Right ventricle myocardium inferior (tissue), 1 donor: ENCODE data around the gene IL5RA. TPM values are rescaled to one million over a fixed set of nuclear protein-coding genes. Genes with fewer than 3 reads are reported as not detected.

Experiments used
- ATAC-seq: fragments of 200-7000 bp; cut with Tn5 transposase; one replicate; pipeline ENCODE4 v1.9.1; 2020; ENCODE audit warnings: mild to moderate bottlenecking, moderate library complexity
- DNase-seq: peaks from one replicate; pipeline ENCODE4 v3.0.0; 2021; ENCODE audit errors: missing footprints
- intact Hi-C: fragments of 100-400 bp; cut with DNase I; formaldehyde crosslinking; loops from one replicate; pipeline ENCODE4 v1.11.0; 2022
- total RNA-seq: library from RNA; stranded (reverse); fragmentation: NEBNext Ultra II Directional; extraction: Animal tissue kit (Norgen Biotek cat#: 25700); gene quantifications from one replicate; pipeline ENCODE4 v1.2.1, GENCODE V29; 2021
- donor health status: DM: no; HTN: yes; CAD: no; lungs with severe emphysema.

Gene IL5RA
- total RNA-seq, 1 donor from 2014 or later: 0.65 TPM

- DNase-seq: no peak
- intact Hi-C loops: no loop called here
- no peak for ATAC-seq
Observed at GRCh38 chr3:3110749-3111361, 681 bp upstream of the IL5RA start.

GRCh38 chr3:3109407-3110298, 521 bp downstream of the IL5RA start:
- ATAC-seq (peak; percentile 5), DNase-seq (no peak)
- intact Hi-C loops: no loop called here

GRCh38 chr3:3107858-3108257, 2.3 kb downstream of the IL5RA start:
- ATAC-seq: no peak

DNA sequence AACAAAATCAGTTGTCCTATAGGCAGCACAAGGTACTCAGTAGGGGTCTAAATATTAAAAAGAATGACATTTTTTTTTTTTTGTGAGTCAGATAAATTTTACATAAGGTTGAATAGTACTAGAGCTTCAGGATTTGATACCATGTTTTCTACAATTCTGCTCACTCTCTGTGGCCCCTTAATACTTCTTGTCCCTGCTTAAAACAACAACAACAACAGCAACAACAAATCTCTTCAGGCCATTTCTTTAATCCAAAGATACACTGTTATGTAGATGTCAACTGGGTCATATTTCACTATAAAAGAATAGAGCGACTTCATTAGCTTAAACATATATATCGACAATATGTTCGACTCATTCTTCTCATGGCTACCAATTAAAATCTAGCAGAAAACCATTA, 3.0 kb downstream of the IL5RA start:
- ATAC-seq: no peak

More at GRCh38 chr3:3107858-3108257, 2.3 kb downstream of the IL5RA start:
- DNase-seq: no peak
- intact Hi-C loops: no loop called here

GRCh38 chr3:3105815-3106214, 4.4 kb downstream of the IL5RA start:
- ATAC-seq (no peak), DNase-seq (no peak)
- intact Hi-C loops: no loop called here

More for the DNA sequence above, 3.0 kb downstream of the IL5RA start:
- intact Hi-C loops: no loop called here
- DNase-seq: no peak

GRCh38 chr3:3105246-3105645, 4.9 kb downstream of the IL5RA start:
- DNase-seq (no peak), ATAC-seq (no peak)
- intact Hi-C loops: no loop called here

DNA sequence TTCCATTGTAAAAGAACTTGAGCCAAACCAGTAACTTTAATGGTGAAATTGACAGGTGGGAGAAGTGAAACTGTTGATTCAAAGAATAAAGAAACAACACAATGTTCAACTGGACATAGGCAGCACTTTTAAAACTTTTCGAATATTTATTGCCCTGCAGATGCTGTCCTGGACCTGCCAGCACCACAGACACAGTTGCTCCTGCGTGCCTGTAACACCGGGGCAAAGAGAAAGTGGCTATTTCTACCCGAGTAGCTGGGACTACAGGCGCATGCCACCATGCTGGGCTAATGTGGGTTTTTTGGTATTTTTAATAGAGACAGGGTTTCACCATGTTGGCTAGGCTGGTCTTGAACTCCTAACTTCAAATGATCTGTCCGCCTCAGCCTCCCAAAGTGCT, 7.4 kb downstream of the IL5RA start:
- intact Hi-C loops: no loop called here
- ATAC-seq (no peak), DNase-seq (no peak)

DNA sequence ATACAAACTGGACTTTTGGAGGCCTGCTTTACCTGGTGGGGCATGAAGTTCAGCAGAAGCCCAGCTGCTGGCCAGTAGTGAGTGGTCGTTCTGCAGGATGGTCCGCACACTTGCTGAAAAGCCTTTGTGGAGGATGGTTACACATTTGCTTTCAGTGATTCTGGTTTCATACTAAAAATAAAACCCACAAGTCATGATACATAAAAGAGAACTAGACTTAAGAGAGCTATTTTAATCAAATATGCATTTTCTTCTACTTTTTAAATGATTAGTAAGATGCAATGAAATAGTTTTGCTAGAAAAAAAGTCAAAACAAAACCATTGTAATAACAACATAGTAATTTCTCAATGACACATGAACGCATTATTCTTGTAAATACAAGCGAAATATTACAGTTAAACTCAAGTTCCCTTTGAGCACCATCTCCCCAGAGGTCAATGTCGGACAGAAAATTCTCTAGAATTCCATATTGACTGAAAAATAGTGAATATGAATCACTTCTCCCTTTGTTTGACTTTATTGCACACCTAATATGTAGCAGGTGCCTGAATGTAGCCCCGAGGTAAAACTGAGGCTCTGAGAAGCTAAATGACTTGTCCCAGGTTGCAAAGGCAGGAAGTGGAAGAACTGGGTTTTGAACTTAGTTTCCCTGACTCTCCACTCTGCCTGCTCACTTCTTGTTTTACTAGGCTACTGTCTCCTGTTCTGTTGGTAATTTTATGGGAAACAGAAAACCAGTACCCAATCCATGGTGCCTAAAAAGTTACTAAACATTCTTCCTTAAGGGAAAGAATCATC, 8.3 kb downstream of the IL5RA start:
- ATAC-seq: no peak
- no peak for DNase-seq
- intact Hi-C loops: no loop called here

GRCh38 chr3:3097958-3098357, 12.2 kb downstream of the IL5RA start:
- ATAC-seq: no peak
- intact Hi-C loops: no loop called here
- no peak for DNase-seq

DNA sequence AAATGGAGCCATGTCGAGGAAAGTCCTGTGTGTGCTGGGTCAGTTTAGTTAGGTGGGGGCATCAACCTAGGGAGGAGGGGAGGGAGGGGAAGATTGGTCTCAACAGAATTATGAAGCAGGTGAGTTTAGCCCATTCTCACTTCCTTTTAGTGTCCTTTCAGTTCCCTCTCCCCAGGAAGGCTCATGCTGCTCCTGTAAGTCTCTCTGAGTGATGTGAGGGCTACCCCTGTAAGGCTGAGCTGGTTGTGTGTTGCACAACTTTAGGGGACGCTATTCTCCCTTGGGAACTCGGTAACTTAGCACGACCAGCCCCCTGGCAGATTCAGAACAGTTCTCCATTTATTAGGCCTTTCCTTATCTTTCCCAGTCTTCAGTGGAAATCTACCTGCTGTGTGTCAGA, 21.2 kb downstream of the IL5RA start:
- DNase-seq: no peak
- intact Hi-C loops: no loop called here
- no peak for ATAC-seq

DNA sequence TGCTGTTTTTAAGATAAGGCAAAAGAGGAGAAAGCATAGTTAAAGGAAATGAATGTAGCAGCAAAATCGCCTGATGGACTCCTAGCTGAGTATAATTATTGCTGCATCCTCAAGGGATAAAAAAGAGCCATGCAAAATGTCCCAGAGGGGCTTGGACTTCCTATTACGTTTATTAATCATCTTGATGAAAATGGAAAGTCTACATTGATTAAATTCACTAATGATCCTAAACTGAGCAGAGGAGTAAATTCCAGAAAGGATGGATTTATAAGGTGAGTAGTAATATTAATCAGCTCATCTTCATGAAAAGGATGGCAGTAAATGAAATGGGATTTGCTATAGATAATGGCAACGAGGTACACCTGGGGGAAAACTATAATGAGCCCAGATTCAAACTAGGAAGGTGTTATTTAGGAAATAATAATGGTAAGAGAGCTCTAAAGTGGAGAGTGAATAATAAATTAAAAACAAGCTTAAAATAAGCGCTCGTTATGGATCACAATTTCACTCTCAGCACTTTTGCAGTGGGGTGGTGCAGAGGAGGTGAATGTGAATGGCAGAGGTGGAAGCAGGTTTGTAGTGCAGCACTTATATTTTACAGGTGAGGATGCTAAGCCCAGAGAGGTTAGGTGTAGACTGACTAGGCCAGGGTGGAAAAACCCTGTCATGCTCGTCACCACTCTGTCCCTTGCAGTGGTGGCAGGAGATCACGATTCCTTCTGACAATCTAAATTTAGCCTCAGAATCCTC, 22.3 kb downstream of the IL5RA start:
- ATAC-seq (no peak), DNase-seq (no peak)
- intact Hi-C loops: no loop called here

DNA sequence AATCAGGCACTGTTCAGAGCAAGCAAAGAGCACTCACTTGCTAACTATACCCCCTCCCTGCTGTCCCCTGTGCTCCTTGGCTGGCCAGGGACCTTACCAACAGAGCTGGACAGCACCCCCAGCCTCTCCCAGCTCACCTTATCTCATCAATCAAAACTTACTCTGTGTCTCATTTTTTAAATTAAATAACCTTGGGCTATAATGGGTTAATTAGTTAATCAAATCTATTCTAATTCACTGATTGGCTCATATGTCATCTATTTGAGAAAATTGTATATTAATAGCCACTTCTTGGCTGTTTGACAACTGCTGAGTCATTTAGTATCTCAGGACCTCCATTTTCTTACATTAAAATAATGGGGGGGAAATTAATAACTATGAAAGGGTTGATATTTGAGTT, 22.9 kb downstream of the IL5RA start:
- DNase-seq: no peak
- intact Hi-C loops: no loop called here
- ATAC-seq: no peak

GRCh38 chr3:3086239-3086638, 23.9 kb downstream of the IL5RA start:
- ATAC-seq (no peak), DNase-seq (no peak)
- intact Hi-C loops: no loop called here

DNA sequence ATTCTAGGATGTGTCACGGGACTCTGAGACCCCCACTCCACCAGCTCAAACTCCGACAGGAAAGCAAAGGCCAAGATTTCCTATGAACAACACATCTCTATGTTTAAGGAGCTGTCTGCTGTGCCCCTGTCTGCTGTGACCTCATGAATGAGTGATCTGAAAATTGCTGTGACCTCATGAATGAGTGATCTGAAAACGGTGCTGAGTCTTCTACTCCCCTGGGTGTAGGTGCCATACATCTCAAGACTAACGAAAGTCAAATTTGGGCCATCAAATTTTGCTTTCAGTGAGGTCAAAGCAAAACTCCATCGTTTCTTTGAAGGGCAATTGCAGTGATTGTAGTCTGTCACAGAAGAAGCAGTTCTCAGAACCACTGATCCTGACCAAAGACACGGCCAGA, 24.4 kb downstream of the IL5RA start:
- DNase-seq (no peak), ATAC-seq (no peak)
- intact Hi-C loops: no loop called here

GRCh38 chr3:3084890-3085289, 25.3 kb downstream of the IL5RA start:
- ATAC-seq (no peak), DNase-seq (no peak)
- intact Hi-C loops: no loop called here

- intact Hi-C loops: no loop called here
- no peak for ATAC-seq
- DNase-seq: no peak
Observed at GRCh38 chr3:3082234-3082924, 27.8 kb downstream of the IL5RA start.

DNA sequence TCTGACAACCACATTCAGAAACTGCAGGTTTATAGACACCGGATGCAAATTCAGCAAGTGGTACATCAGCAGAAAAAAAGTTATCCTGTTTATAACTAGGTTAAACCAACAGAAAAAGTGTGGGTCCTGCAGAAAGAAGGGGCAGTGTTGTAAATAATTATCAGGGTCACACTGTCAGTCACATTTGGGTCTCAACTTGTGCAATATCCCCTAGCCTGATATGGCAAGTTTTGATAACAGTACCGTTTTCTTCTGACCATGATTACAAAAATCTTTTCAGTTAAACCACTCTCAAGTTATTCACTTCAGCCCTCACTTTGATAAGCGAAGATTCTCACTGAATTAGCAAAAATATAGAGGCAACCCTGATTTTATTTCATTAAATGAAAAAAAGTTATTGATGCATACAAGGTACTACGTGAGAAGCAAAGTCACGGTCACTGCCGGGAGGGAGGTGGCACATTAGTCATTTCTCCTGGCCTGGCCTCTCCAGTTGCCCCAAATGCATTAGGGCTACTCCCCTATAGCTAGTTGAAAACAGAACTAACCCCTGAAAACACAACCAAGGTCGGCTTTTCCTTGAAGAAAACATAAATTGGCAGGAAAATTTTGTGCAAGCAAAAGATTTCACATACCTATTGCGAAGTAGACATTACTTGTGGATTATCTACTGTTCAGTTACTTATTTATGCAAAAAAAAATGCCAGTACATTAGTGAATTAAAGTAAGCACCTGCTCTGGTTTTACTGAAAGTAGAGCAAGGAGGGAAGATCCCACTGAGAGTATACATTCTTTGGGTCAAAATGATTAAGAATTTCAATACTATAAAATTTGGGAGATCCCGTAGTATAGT, 28.6 kb downstream of the IL5RA start:
- ATAC-seq (no peak), DNase-seq (no peak)
- intact Hi-C loops: no loop called here

GRCh38 chr3:3080309-3080708, 29.9 kb downstream of the IL5RA start:
- no peak for ATAC-seq
- no peak for DNase-seq
- intact Hi-C loops: no loop called here
